Stimulated activated CD4-positive, alpha-beta T cell treated with anti-CD3 and anti-CD28 coated beads, TNF-alpha, amount 100 ng/mL, for 4 hours (primary cell): ENCODE measurements around the gene ELOVL5.
"Not testable (repeated sequence)": the region's sequence is repeated elsewhere in the genome, so short reads cannot be mapped to it uniquely, and the experiment has no call there.

Source experiments
- DNase-seq, 3 experiments: peaks; one replicate each; pipeline ENCODE4 v3.0.0-alpha.2; 2020; ENCODE audit warnings: low read depth in 3 of 3

The ELOVL5 gene

GRCh38 chr6:53328375-53328774, 20.4 kb downstream of the ELOVL5 start:
- no peak for DNase-seq

GRCh38 chr6:53327017-53327395, 21.7 kb downstream of the ELOVL5 start:
- DNase-seq, result no peak

- DNase-seq, result no peak
These were observed 22.3 kb downstream of the ELOVL5 start for GRCh38 chr6:53326372-53327016.

GRCh38 chr6:53325785-53326184, 23.0 kb downstream of the ELOVL5 start:
- no peak for DNase-seq

- no peak for DNase-seq
These were observed 26.3 kb downstream of the ELOVL5 start for GRCh38 chr6:53322188-53323029.

GRCh38 chr6:53321701-53322100, 27.0 kb downstream of the ELOVL5 start:
- DNase-seq, result no peak

GRCh38 chr6:53320964-53321363, 27.8 kb downstream of the ELOVL5 start:
- no peak for DNase-seq

GRCh38 chr6:53318429-53318828, 30.3 kb downstream of the ELOVL5 start:
- DNase-seq, result no peak

GRCh38 chr6:53317861-53318260, 30.9 kb downstream of the ELOVL5 start:
- DNase-seq, result no peak

GRCh38 chr6:53317299-53317698, 31.5 kb downstream of the ELOVL5 start:
- not testable (repeated sequence) for DNase-seq

GRCh38 chr6:53316142-53316541, 32.6 kb downstream of the ELOVL5 start:
- DNase-seq, result no peak

GRCh38 chr6:53315086-53315724, 33.5 kb downstream of the ELOVL5 start:
- no peak for DNase-seq

- no peak for DNase-seq
These were observed 34.9 kb downstream of the ELOVL5 start for GRCh38 chr6:53313784-53314400.

GRCh38 chr6:53312355-53312754, 36.4 kb downstream of the ELOVL5 start:
- DNase-seq, result no peak

GRCh38 chr6:53311586-53311935, 37.2 kb downstream of the ELOVL5 start:
- DNase-seq, result no peak

GRCh38 chr6:53310771-53311585, 37.8 kb downstream of the ELOVL5 start:
- DNase-seq, result no peak

- DNase-seq, result no peak
These were observed 38.8 kb downstream of the ELOVL5 start for GRCh38 chr6:53309901-53310300.

- DNase-seq, result no peak
These were observed 39.5 kb downstream of the ELOVL5 start for GRCh38 chr6:53309059-53309900.

- no peak for DNase-seq
These were observed 41.9 kb downstream of the ELOVL5 start for GRCh38 chr6:53306819-53307347.

- not testable (repeated sequence) for DNase-seq
These were observed 42.5 kb downstream of the ELOVL5 start for GRCh38 chr6:53306217-53306616.
